NCI-H345 (cell line): ENCODE results near the gene ARHGAP28.

Experiments
- DNase-seq: peaks from one replicate; lab custom pipeline; 2025; lab: John Stamatoyannopoulos, UW

Gene ARHGAP28

GRCh38 chr18:6873040-6873751 is 143.7 kb downstream of the ARHGAP28 start:
- DNase-seq: no peak

- no peak for DNase-seq
Measured at GRCh38 chr18:6874315-6874714, 144.8 kb downstream of the ARHGAP28 start.

GRCh38 chr18:6875749-6876148 is 146.2 kb downstream of the ARHGAP28 start:
- no peak for DNase-seq

- DNase-seq: no peak
Measured at GRCh38 chr18:6876641-6877041, 147.1 kb downstream of the ARHGAP28 start.

- DNase-seq: no peak
Measured at GRCh38 chr18:6877288-6877687, 147.8 kb downstream of the ARHGAP28 start.

- no peak for DNase-seq
Measured at GRCh38 chr18:6878556-6879297, 149.2 kb downstream of the ARHGAP28 start.

- DNase-seq: no peak
Measured at GRCh38 chr18:6879508-6880195, 150.1 kb downstream of the ARHGAP28 start.

- no peak for DNase-seq
Measured at GRCh38 chr18:6881034-6881820, 151.7 kb downstream of the ARHGAP28 start.

GRCh38 chr18:6882401-6882800 is 152.9 kb downstream of the ARHGAP28 start:
- DNase-seq: no peak

- DNase-seq: no peak
Measured at GRCh38 chr18:6885006-6885481, 155.5 kb downstream of the ARHGAP28 start.

GRCh38 chr18:6885992-6886796 is 156.7 kb downstream of the ARHGAP28 start:
- peak; percentile 59 for DNase-seq

GRCh38 chr18:6886797-6887330 is 157.3 kb downstream of the ARHGAP28 start:
- DNase-seq: no peak

GRCh38 chr18:6891788-6892187 is 162.3 kb downstream of the ARHGAP28 start:
- DNase-seq: no peak

GRCh38 chr18:6901286-6901926 is 171.9 kb downstream of the ARHGAP28 start:
- no peak for DNase-seq

- DNase-seq: no peak
Measured at GRCh38 chr18:6917072-6917471, 187.6 kb downstream of the ARHGAP28 start.

GRCh38 chr18:6920099-6920955 is 190.8 kb downstream of the ARHGAP28 start:
- DNase-seq: peak; percentile 71

GRCh38 chr18:6921571-6921970 is 192.1 kb downstream of the ARHGAP28 start:
- DNase-seq: no peak

- no peak for DNase-seq
Measured at GRCh38 chr18:6923220-6923619, 193.7 kb downstream of the ARHGAP28 start.

GRCh38 chr18:6927153-6927552 is 197.6 kb downstream of the ARHGAP28 start:
- DNase-seq: no peak
